GM12878 (cell line): ENCODE results near the gene CGA. TPM values are rescaled to one million over a fixed set of nuclear protein-coding genes. Genes with fewer than 3 reads are reported as not detected.

ENCODE experiments used
- ATAC-seq: fragments of 200-7000 bp; cut with Tn5 transposase; 3 replicates; pipeline ENCODE4 v1.9.1; 2020; ENCODE audit warnings: mild to moderate bottlenecking, moderate library complexity
- BruUV-seq: library from RNA; stranded (reverse); fragments of 400-500 nt; replicated peaks from 2 replicates; lab custom pipeline; 2021; lab: Mats Ljungman, UMichigan
- CTCF ChIA-PET: fragments of 300-600 bp; sonication (Branson Sonifier 250); formaldehyde crosslinking; extraction: SDS; loops from one replicate; lab custom pipeline; 2021; ENCODE audit warnings: inconsistent platforms; lab: Yijun Ruan, JAX
- POLR2A ChIA-PET: fragments of 350-600 bp; formaldehyde crosslinking; extraction: SDS; loops from one replicate; lab custom pipeline; 2021; ENCODE audit warnings: inconsistent platforms; lab: Charles Lee
- RAD21 ChIA-PET: fragments of 300-600 bp; sonication (Branson Sonifier 250); formaldehyde crosslinking; loops from one replicate; lab custom pipeline; 2023; ENCODE audit warnings: antibody characterized with exemption; ENCODE audit not compliant: unreplicated experiment; lab: Charles Lee
- SMC1A ChIA-PET: fragments of 300-600 bp; sonication (Branson Sonifier 250); formaldehyde crosslinking; loops from one replicate; lab custom pipeline; 2023; ENCODE audit not compliant: unreplicated experiment, uncharacterized antibody; lab: Charles Lee
- DNase-seq: peaks from one replicate; pipeline ENCODE4 v3.0.0-alpha.2; 2011; ENCODE audit warnings: low read depth, low spot score
- FAIRE-seq: peaks from 3 replicates; lab custom pipeline; 2011; peaks lifted over from hg19 to GRCh38; lab: Jason Lieb, UNC
- H2AFZ ChIP-seq: 2 replicates; pipeline ENCODE4 v1.6.0; 2011; ENCODE audit warnings: low read depth, low read length, control low read depth; ENCODE audit not compliant: control insufficient read depth
- H3K27ac ChIP-seq: 2 replicates; pipeline ENCODE4 v1.5.1; 2011; ENCODE audit warnings: control low read depth; ENCODE audit not compliant: control insufficient read depth, insufficient read depth
- H3K27me3 ChIP-seq, 2 experiments: replicated peaks in 1 of 2; 2 replicates each; pipeline versions ENCODE4 v1.6.0 to v1.6.1; 2011; ENCODE audit warnings: low read length in 1 of 2; ENCODE audit not compliant: control insufficient read depth in 2 of 2, insufficient read depth in 2 of 2
- H3K36me3 ChIP-seq, 2 experiments: 2 replicates each; pipeline ENCODE4 v1.5.1; 2011; ENCODE audit warnings: low read length in 1 of 2; ENCODE audit not compliant: control insufficient read depth in 2 of 2, insufficient read depth in 2 of 2
- H3K4me1 ChIP-seq: 2 replicates; pipeline ENCODE4 v1.6.1; 2011; ENCODE audit warnings: mild to moderate bottlenecking, low read length, moderate library complexity, mixed read lengths; ENCODE audit not compliant: control insufficient read depth, insufficient read depth
- H3K4me2 ChIP-seq: 2 replicates; pipeline ENCODE4 v1.6.0; 2011; ENCODE audit warnings: control low read depth; ENCODE audit not compliant: control insufficient read depth, insufficient read depth
- H3K4me3 ChIP-seq: fragments of 200-600 bp; sonication (generic); 2 replicates; pipeline ENCODE4 v1.5.1; 2016
- H3K79me2 ChIP-seq: 2 replicates; pipeline ENCODE4 v1.6.0; 2011; ENCODE audit warnings: low read length; ENCODE audit not compliant: control insufficient read depth, insufficient read depth
- H3K9ac ChIP-seq: 2 replicates; pipeline ENCODE4 v1.8.0; 2011; ENCODE audit warnings: low read length, control low read depth, mixed read lengths; ENCODE audit not compliant: control insufficient read depth, insufficient read depth
- H3K9me3 ChIP-seq: replicated peaks from 3 replicates; pipeline ENCODE4 v1.5.1; 2011; ENCODE audit warnings: mild to moderate bottlenecking, low read length; ENCODE audit not compliant: control insufficient read depth, insufficient read depth
- H4K20me1 ChIP-seq: 2 replicates; pipeline ENCODE4 v1.6.0; 2011; ENCODE audit not compliant: control insufficient read depth, insufficient read depth
- NR2C2 ChIP-seq: IDR thresholded peaks from 2 replicates; pipeline ENCODE4 v1.6.1; 2011; ENCODE audit warnings: borderline replicate concordance, low read depth; ENCODE audit not compliant: control insufficient read depth, insufficient read length
- ZNF274 ChIP-seq: IDR thresholded peaks from one replicate; pipeline ENCODE4 v1.8.0; 2011; ENCODE audit not compliant: insufficient read length, insufficient read depth
- ZNF592 ChIP-seq: fragments of 450-650 bp; IDR thresholded peaks from 2 replicates; pipeline ENCODE4 v1.6.1; 2017; ENCODE audit warnings: mild to moderate bottlenecking, moderate library complexity
- WGBS: methylation state at CpG from one replicate; pipeline ENCODE4 v1.1.6; 2016; ENCODE audit warnings: low lambda C conversion rate; ENCODE audit not compliant: insufficient replicate concordance, insufficient coverage; ENCODE audit errors: missing lambda C conversion rate; 5-methylcytosine and 5-hydroxymethylcytosine counted together
- in situ Hi-C: fragments of 300-500 bp; cut with MboI; formaldehyde crosslinking; loops from 9 replicates; pipeline ENCODE4 v1.14.3; 2018; ENCODE audit warnings: mixed read lengths
- intact Hi-C: fragments of 100-400 bp; cut with micrococcal nuclease; formaldehyde crosslinking; loops from one replicate; pipeline ENCODE4 v1.14.2; 2022; ENCODE audit not compliant: unreplicated experiment
- polyA plus RNA-seq, 11 experiments: library from polyadenylated mRNA; depleted of rRNA in 4 of 11; unstranded in 6 of 11; stranded (reverse) in 5 of 11; fragments of >200 nt; fragmentation: Nextera tagmentation in 4 of 11; fragmentation: Illumina TruSeq in 1 of 11; extraction: Ambion mirVana in 4 of 11; extraction: Trizol in 1 of 11; gene quantifications; 1 replicate in 1 of 11; 2 replicates in 10 of 11; pipeline versions ENCODE4 v1.2.1 to v1.2.3, GENCODE V29; 2011 to 2016; ENCODE audit warnings: inconsistent platforms in 2 of 11, missing spikeins in 2 of 11, low read depth in 1 of 11
- total RNA-seq, 4 experiments: library from RNA; depleted of rRNA in 3 of 4; stranded (reverse); fragments of >200 nt in 3 of 4; fragmentation: Illumina TruSeq in 1 of 4; extraction: Trizol in 1 of 4; gene quantifications; 2 replicates each; pipeline versions ENCODE4 v1.2.1 to v1.2.3, GENCODE V29; 2013 to 2021
- TF ChIP-seq, protein P1 (sequence below): fragments of 450-650 bp; IDR thresholded peaks from 2 replicates; pipeline ENCODE4 v1.6.1; 2016; ENCODE audit warnings: mild to moderate bottlenecking
- TF ChIP-seq, protein P2 (sequence below): fragments of 450-650 bp; IDR thresholded peaks from 2 replicates; pipeline ENCODE4 v1.6.1; 2017; ENCODE audit warnings: mild to moderate bottlenecking, moderate library complexity

Gene CGA
- total and polyA plus RNA-seq, 10 of the 15 experiments (the other 5 are each of a cell fraction or from before 2014, with no cell fraction given): 0.10 to 0.27 (median 0.12) TPM; not detected in 6

DNA sequence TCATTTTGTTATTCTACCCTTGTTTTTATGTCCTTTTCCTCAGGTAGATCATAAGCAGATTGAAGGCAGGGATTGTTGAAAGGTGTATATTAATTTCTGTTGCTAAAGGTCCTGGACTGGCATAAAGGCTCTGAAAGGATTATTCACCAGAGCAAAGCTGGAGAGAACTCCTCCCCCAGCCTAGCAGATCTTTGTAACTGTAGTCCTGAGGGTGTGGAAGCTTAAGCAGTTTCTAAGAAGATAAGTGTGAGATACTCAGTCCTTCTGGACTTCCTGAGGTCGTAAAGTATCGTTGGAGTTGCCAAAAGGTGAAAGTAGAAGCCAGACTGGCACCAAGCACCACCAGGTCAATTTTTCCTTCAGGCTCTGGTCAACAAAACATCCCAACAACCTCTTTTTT lies 24.2 kb downstream of the CGA start (continued):
- no peak for TF ChIP-seq ZNF274
- TF ChIP-seq, protein P1, sequence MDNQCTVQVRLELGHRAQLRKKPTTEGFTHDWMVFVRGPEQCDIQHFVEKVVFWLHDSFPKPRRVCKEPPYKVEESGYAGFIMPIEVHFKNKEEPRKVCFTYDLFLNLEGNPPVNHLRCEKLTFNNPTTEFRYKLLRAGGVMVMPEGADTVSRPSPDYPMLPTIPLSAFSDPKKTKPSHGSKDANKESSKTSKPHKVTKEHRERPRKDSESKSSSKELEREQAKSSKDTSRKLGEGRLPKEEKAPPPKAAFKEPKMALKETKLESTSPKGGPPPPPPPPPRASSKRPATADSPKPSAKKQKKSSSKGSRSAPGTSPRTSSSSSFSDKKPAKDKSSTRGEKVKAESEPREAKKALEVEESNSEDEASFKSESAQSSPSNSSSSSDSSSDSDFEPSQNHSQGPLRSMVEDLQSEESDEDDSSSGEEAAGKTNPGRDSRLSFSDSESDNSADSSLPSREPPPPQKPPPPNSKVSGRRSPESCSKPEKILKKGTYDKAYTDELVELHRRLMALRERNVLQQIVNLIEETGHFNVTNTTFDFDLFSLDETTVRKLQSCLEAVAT: no peak
- no peak for TF ChIP-seq ZNF592

DNA sequence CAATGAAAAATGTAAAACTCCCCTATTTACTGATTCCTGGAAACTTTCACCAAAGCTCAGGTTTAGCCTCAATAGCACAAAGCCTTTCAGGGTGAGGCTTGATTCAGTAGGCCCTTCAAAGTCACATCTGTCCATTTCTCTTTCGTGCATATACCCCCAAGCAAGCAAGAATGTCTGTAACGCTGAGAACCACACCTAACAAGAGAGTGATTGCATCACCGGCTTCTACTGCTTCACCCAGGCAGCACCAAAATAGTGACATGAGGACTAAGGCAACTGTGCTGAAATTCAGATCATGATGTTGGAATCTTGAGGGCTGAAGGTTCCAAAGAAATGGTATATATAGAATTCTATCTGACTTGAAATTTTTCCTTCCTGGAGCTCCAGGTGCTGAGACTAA lies 26.1 kb downstream of the CGA start:
- no peak overlapping the region for H3K9ac ChIP-seq
- no peaks in the 10 kb centered on the region for H3K27me3 ChIP-seq
- DNase-seq: no peak
- in situ Hi-C loops: no loop called here
- ATAC-seq: no peak
- ChIA-PET SMC1A (interaction anchor here (4.6 kb wide), 1 partner anchor 12 kb away, joined by 38 read pairs; no protein-coding TSS in a partner anchor), CTCF (interaction anchor here (6.1 kb wide), 1 partner anchor 11 kb away, joined by 76 read pairs; no protein-coding TSS in a partner anchor), RAD21 (no interaction called here), POLR2A (no interaction called here)
- no peak for TF ChIP-seq NR2C2
- TF ChIP-seq, protein P2, sequence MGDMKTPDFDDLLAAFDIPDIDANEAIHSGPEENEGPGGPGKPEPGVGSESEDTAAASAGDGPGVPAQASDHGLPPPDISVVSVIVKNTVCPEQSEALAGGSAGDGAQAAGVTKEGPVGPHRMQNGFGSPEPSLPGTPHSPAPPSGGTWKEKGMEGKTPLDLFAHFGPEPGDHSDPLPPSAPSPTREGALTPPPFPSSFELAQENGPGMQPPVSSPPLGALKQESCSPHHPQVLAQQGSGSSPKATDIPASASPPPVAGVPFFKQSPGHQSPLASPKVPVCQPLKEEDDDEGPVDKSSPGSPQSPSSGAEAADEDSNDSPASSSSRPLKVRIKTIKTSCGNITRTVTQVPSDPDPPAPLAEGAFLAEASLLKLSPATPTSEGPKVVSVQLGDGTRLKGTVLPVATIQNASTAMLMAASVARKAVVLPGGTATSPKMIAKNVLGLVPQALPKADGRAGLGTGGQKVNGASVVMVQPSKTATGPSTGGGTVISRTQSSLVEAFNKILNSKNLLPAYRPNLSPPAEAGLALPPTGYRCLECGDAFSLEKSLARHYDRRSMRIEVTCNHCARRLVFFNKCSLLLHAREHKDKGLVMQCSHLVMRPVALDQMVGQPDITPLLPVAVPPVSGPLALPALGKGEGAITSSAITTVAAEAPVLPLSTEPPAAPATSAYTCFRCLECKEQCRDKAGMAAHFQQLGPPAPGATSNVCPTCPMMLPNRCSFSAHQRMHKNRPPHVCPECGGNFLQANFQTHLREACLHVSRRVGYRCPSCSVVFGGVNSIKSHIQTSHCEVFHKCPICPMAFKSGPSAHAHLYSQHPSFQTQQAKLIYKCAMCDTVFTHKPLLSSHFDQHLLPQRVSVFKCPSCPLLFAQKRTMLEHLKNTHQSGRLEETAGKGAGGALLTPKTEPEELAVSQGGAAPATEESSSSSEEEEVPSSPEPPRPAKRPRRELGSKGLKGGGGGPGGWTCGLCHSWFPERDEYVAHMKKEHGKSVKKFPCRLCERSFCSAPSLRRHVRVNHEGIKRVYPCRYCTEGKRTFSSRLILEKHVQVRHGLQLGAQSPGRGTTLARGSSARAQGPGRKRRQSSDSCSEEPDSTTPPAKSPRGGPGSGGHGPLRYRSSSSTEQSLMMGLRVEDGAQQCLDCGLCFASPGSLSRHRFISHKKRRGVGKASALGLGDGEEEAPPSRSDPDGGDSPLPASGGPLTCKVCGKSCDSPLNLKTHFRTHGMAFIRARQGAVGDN: no peak
- no peak overlapping the region for H3K27ac ChIP-seq
- 75% methylated on average over 3 of the region's 3 CpGs for WGBS
- H4K20me1 ChIP-seq: no peaks in the 10 kb centered on the region
- no peaks in the 10 kb centered on the region for H3K36me3 ChIP-seq
- intact Hi-C loops: loop anchor here (5.0 to 10.0 kb wide), 3 partner anchors 69 to 324 kb away; no protein-coding TSS in a partner anchor
- H3K4me1 ChIP-seq: peaks cover 4% of the 10 kb centered on the region
- H2AFZ ChIP-seq: no peak overlapping the region
- no TSS peak for BruUV-seq
- H3K4me2 ChIP-seq: no peak overlapping the region
- H3K9me3 ChIP-seq: no peaks in the 10 kb centered on the region
- no peak overlapping the region for H3K4me3 ChIP-seq
- FAIRE-seq: no peak
- no peaks in the 10 kb centered on the region for H3K79me2 ChIP-seq
